Panc1 (cell line): Measurements from ENCODE around the gene LILRA5. TPM values are rescaled to one million over a fixed set of nuclear protein-coding genes. Genes with fewer than 3 reads are reported as not detected.
"Not testable (repeated sequence)": the region's sequence is repeated elsewhere in the genome, so short reads cannot be mapped to it uniquely, and the experiment has no call there.

ENCODE experiments used
- ATAC-seq: fragments of 200-7000 bp; cut with Tn5 transposase; 2 replicates; pipeline ENCODE4 v1.9.1; 2020; ENCODE audit warnings: mild to moderate bottlenecking, moderate library complexity
- BruUV-seq: library from RNA; stranded (reverse); fragments of 400-500 nt; replicated peaks from 2 replicates; lab custom pipeline; 2021; lab: Mats Ljungman, UMichigan
- CTCF ChIA-PET: fragments of 300-600 bp; sonication (Branson Sonifier 250); formaldehyde crosslinking; loops from one replicate; lab custom pipeline; 2022; ENCODE audit warnings: antibody characterized with exemption; lab: Charles Lee
- POLR2A ChIA-PET: fragments of 300-600 bp; sonication (Branson Sonifier 250); formaldehyde crosslinking; loops from one replicate; lab custom pipeline; 2022; ENCODE audit warnings: antibody characterized with exemption; lab: Charles Lee
- DNase-seq: peaks from one replicate; pipeline ENCODE4 v3.0.0-alpha.2; 2010; ENCODE audit warnings: low read depth, low spot score
- H3K27ac ChIP-seq: 2 replicates; pipeline ENCODE4 v1.5.1; 2011; ENCODE audit warnings: mild to moderate bottlenecking, low read length, inconsistent platforms
- H3K27me3 ChIP-seq: fragments of 200-500 bp; sonication (Bioruptor generic); 2 replicates; pipeline ENCODE4 v1.6.0; 2014; ENCODE audit warnings: low read length, inconsistent platforms; ENCODE audit not compliant: control insufficient read depth, insufficient read depth
- H3K36me3 ChIP-seq: fragments of 200-500 bp; sonication (Bioruptor generic); 2 replicates; pipeline ENCODE4 v1.5.1; 2014; ENCODE audit warnings: inconsistent platforms, mild to moderate bottlenecking, low read length, moderate library complexity; ENCODE audit not compliant: control insufficient read depth, insufficient read depth
- H3K4me1 ChIP-seq: 2 replicates; pipeline ENCODE4 v1.5.1; 2011; ENCODE audit warnings: inconsistent platforms, mild to moderate bottlenecking, low read length, moderate library complexity; ENCODE audit not compliant: control insufficient read depth, insufficient read depth
- H3K4me3 ChIP-seq, 2 experiments: 2 replicates each; pipeline ENCODE4 v1.5.1; 2011 to 2012; ENCODE audit warnings: low read depth in 2 of 2, low read length in 2 of 2, mild to moderate bottlenecking in 2 of 2, inconsistent platforms in 1 of 2, moderate library complexity in 1 of 2
- H3K9me3 ChIP-seq: fragments of 200-500 bp; sonication (Bioruptor generic); 2 replicates; pipeline ENCODE4 v1.5.1; 2014; ENCODE audit warnings: low read depth, mild to moderate bottlenecking, inconsistent platforms, low read length, moderate library complexity; ENCODE audit not compliant: control insufficient read depth, insufficient read depth
- CTCF ChIP-seq: fragments of 450-650 bp; IDR thresholded peaks from 2 replicates; pipeline ENCODE4 v1.5.1; 2017; ENCODE audit warnings: mild to moderate bottlenecking
- POLR2AphosphoS5 ChIP-seq: IDR thresholded peaks from 2 replicates; pipeline ENCODE4 v1.6.1; 2012; ENCODE audit warnings: mild to moderate bottlenecking, low read depth, low read length, moderate library complexity
- REST ChIP-seq, 2 experiments: IDR thresholded peaks; 2 replicates each; pipeline ENCODE4 v1.6.1; 2011 to 2012; ENCODE audit warnings: low read depth in 2 of 2, control low read depth in 1 of 2, low read length in 1 of 2, mild to moderate bottlenecking in 1 of 2, moderate library complexity in 1 of 2; ENCODE audit not compliant: insufficient read depth in 1 of 2
- SIN3A ChIP-seq: IDR thresholded peaks from 2 replicates; pipeline ENCODE4 v1.6.1; 2012; ENCODE audit warnings: low read depth, mild to moderate bottlenecking, low read length, moderate library complexity, borderline replicate concordance; ENCODE audit not compliant: insufficient read depth
- TCF7L2 ChIP-seq: IDR thresholded peaks from 2 replicates; pipeline ENCODE4 v1.6.1; 2011; ENCODE audit warnings: mild to moderate bottlenecking, low read depth, low read length, inconsistent platforms
- in situ Hi-C: cut with HindIII; loops from 2 replicates; pipeline ENCODE4 v1.10.0; 2016; ENCODE audit warnings: low sequenced_read_pairs, low pct_unique_long_range_greater_than_20kb
- intact Hi-C: fragments of 100-400 bp; cut with micrococcal nuclease; formaldehyde crosslinking; loops from one replicate; pipeline ENCODE4 v1.10.0; 2022; ENCODE audit not compliant: unreplicated experiment
- total RNA-seq: library from RNA; stranded (reverse); gene quantifications from one replicate; pipeline ENCODE4 v1.2.1, GENCODE V29; 2021; ENCODE audit not compliant: unreplicated experiment

LILRA5 gene
- total RNA-seq, 1 experiment from 2014 or later: not detected

- TF ChIP-seq SIN3A: no peak
- peak; percentile 77 for TF ChIP-seq CTCF
- Histone ChIP-seq H3K4me1 (no peaks in the 10 kb centered on the region), H3K9me3 (no peaks in the 10 kb centered on the region), H3K36me3 (no peaks in the 10 kb centered on the region), H3K27ac (no peak overlapping the region), H3K4me3 (no peak overlapping the region), H3K27me3 (peaks cover 35% of the 10 kb centered on the region)
- ChIA-PET POLR2A (interaction anchor here (0.7 kb wide), 1 partner anchor 107 kb away, joined by 5 read pairs; no protein-coding TSS in a partner anchor), CTCF (interaction anchor here (1.2 kb wide), 1 partner anchor 32 kb away, joined by 3 read pairs; no protein-coding TSS in a partner anchor)
- ATAC-seq (peak; percentile 81), DNase-seq (no peak)
- in situ Hi-C loops (no loop called here), intact Hi-C loops (loop anchor here (5.0 kb wide), 1 partner anchor 334 kb away; the partner anchor contains the start of gene LILRB1)
- BruUV-seq: no TSS peak
Measured at GRCh38 chr19:54297759-54298305, 15.1 kb downstream of the LILRA5 start.

GRCh38 chr19:54294539-54294938 is 18.4 kb downstream of the LILRA5 start:
- no TSS peak for BruUV-seq
- CTCF ChIA-PET: no interaction called here
- no peak for ATAC-seq
- no peak for DNase-seq
- H3K4me3 ChIP-seq: no peak overlapping the region
- TF ChIP-seq POLR2AphosphoS5 (no peak), REST (IDR thresholded peaks at IDR 0.05; ENCODE audit: insufficient read depth in 1 of 2, low read depth in 2 of 2, low read length in 1 of 2) (no peak), TCF7L2 (no peak), CTCF (no peak), SIN3A (no peak)
- POLR2A ChIA-PET: no interaction called here
- no peak overlapping the region for H3K27ac ChIP-seq
- H3K27me3 ChIP-seq: peaks cover 43% of the 10 kb centered on the region
- H3K4me1 ChIP-seq: no peaks in the 10 kb centered on the region
- intact Hi-C loops (no loop called here), in situ Hi-C loops (no loop called here)
- H3K9me3 ChIP-seq: no peaks in the 10 kb centered on the region
- no peaks in the 10 kb centered on the region for H3K36me3 ChIP-seq

- H3K9me3 ChIP-seq, H3K27ac ChIP-seq, DNase-seq, H3K4me1 ChIP-seq, in situ Hi-C loops, ATAC-seq, H3K4me3 ChIP-seq, BruUV-seq, H3K36me3 ChIP-seq, CTCF ChIA-PET, intact Hi-C loops, POLR2A ChIA-PET: not testable (repeated sequence)
- peaks cover 29% of the 10 kb centered on the region for H3K27me3 ChIP-seq
Measured at GRCh38 chr19:54289160-54289559, 23.8 kb downstream of the LILRA5 start.
